ENCODE measurements around the gene AMPD3. TPM values are rescaled to one million over a fixed set of nuclear protein-coding genes. Genes with fewer than 3 reads are reported as not detected.

Gene AMPD3
- total and polyA plus RNA-seq, 4 donors = 3.8 to 29.0 (median 24.2) TPM

DNA sequence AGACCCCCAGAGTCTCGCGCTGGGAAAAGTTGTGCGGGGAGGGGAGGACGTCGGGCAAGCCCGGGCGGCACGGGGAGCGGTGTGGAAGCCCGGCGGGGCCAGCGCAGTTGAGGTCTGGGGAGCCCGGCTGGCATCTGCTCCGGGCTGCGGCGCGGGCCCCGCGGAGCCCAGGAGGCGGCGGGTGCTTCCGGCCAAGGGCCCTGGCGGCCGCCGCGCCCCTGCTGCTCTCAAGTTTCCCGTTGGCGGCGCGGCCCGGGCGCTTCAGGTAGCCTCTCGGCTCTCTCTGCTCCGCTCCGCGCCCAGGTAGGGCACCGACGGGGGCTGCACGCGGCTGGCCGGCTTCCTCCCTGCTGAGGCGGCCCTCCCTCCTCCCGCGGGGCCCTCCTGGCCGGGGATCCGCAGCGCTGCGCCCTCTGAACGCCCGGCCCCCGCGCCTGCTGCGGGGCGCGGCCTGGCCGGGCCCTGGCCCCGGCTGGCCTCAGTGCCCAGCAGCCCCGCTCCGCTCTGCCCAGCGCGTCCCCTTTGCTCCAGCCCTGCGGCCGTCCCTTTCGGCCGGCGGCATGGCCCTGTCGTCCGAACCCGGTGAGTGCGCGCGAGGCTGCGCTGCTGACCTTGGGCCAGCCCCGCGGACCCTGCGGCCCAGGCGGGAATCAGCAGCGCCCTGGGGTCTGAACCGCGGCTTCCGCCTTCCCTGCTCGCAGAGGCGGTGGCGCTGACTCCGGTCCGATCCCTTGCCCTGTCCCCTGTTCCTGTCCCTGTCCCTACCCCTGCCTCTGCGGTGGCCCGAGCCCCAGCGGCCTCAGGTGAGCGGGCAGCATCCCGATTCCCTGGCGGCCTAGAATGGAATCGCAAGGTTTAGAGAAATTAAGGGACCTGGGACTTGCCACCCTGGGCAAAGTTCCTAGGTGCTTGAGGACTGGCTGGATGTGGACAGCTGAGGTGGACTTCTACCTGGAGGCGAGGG is 4.3 kb upstream of the AMPD3 start:
- Histone ChIP-seq H3K4me3 (peak overlapping the region; percentile 42), H3K27ac (ENCODE audit: low read depth in 1 of 2, low read length in 1 of 2) (peak overlapping the region in 1 of 2 donors; percentile 68), H3K9ac (ENCODE audit: insufficient read depth in 1 of 2, low read length in 2 of 2) (peak overlapping the region; percentile 0 to 29), H3K9me3 (ENCODE audit: control insufficient read depth in 4 of 4, insufficient read depth in 3 of 4, low read length in 3 of 4) (no peaks in the 10 kb centered on the region), H3K4me1 (ENCODE audit: control insufficient read depth in 5 of 5, insufficient read depth in 5 of 5, low read length in 5 of 5) (peaks cover 0 to 11% (median 3%) of the 10 kb centered on the region in 5 donors), H3K36me3 (ENCODE audit: control insufficient read depth in 4 of 4, insufficient read depth in 4 of 4, low read length in 4 of 4) (no peaks in the 10 kb centered on the region), H3K27me3 (ENCODE audit: control insufficient read depth in 3 of 3, insufficient read depth in 3 of 3, low read length in 2 of 3) (peaks cover 0 to 10% (median 5%) of the 10 kb centered on the region in 3 donors)
- TF ChIP-seq, protein P1, sequence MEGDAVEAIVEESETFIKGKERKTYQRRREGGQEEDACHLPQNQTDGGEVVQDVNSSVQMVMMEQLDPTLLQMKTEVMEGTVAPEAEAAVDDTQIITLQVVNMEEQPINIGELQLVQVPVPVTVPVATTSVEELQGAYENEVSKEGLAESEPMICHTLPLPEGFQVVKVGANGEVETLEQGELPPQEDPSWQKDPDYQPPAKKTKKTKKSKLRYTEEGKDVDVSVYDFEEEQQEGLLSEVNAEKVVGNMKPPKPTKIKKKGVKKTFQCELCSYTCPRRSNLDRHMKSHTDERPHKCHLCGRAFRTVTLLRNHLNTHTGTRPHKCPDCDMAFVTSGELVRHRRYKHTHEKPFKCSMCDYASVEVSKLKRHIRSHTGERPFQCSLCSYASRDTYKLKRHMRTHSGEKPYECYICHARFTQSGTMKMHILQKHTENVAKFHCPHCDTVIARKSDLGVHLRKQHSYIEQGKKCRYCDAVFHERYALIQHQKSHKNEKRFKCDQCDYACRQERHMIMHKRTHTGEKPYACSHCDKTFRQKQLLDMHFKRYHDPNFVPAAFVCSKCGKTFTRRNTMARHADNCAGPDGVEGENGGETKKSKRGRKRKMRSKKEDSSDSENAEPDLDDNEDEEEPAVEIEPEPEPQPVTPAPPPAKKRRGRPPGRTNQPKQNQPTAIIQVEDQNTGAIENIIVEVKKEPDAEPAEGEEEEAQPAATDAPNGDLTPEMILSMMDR (IDR thresholded peaks at IDR 0.05; ENCODE audit: control extremely low read depth, extremely low read depth) = no peak
- ATAC-seq (ENCODE audit: insufficient read depth, low FRiP score) (peak; percentile 76), DNase-seq (peak; percentile 40 to 65 (median 50))
- 3 to 6% methylated on average over 61 to 94 of the region's 94 CpGs for WGBS, 2 donors

DNA sequence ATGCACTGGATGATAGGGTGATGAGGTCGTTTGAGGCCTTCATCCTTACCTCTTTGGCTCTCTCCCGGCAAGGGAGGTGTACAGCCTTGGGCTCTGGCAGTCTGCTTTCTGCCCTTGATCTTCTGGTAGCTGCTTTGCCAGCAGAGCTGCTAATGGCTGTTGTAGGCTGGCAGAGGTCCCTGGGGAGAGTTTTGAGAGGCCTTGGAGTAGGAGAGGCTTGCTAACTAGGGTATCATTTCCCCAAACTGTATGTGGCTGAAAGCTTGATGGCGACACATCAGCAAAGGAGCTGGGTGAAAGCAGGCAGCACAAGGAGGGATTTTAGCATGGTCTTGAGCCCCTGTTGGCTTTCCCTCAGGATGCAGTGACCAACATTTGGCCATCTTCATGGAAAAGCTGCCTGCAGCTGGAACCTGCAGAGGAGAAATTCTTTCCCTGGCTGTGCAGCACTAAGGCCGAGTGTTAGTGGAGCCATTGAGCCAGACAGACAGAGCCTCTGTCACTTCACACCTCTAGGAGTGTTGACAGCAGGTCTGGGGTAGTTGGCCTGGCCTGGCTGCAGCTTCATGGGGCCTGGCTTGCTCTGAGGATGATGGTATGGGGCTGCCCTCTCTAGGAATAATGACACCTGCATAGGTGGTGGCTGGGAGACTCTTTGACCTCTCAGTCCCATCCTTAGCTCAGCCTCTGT is 3.5 kb upstream of the AMPD3 start:
- TF ChIP-seq, protein P1 (IDR thresholded peaks at IDR 0.05; ENCODE audit: control extremely low read depth, extremely low read depth) = no peak
- H3K9ac ChIP-seq (ENCODE audit: insufficient read depth in 1 of 2, low read length in 2 of 2) = peak overlapping the region; percentile 0 to 29
- peak in 1 of 3 donors; percentile 6 for DNase-seq
- H3K4me3 ChIP-seq = no peak overlapping the region
- H3K27me3 ChIP-seq (ENCODE audit: control insufficient read depth in 3 of 3, insufficient read depth in 3 of 3, low read length in 2 of 3) = peaks cover 0 to 10% (median 5%) of the 10 kb centered on the region in 3 donors
- no peaks in the 10 kb centered on the region for H3K36me3 ChIP-seq (ENCODE audit: control insufficient read depth in 4 of 4, insufficient read depth in 4 of 4, low read length in 4 of 4)
- peaks cover 0 to 16% (median 3%) of the 10 kb centered on the region in 5 donors for H3K4me1 ChIP-seq (ENCODE audit: control insufficient read depth in 5 of 5, insufficient read depth in 5 of 5, low read length in 5 of 5)
- ATAC-seq (ENCODE audit: insufficient read depth, low FRiP score) = no peak
- peak overlapping the region in 1 of 2 donors; percentile 68 for H3K27ac ChIP-seq (ENCODE audit: low read depth in 1 of 2, low read length in 1 of 2)
- no peaks in the 10 kb centered on the region for H3K9me3 ChIP-seq (ENCODE audit: control insufficient read depth in 4 of 4, insufficient read depth in 3 of 4, low read length in 3 of 4)
- 60 to 62% methylated on average over 4 of the region's 4 CpGs for WGBS, 2 donors

DNA sequence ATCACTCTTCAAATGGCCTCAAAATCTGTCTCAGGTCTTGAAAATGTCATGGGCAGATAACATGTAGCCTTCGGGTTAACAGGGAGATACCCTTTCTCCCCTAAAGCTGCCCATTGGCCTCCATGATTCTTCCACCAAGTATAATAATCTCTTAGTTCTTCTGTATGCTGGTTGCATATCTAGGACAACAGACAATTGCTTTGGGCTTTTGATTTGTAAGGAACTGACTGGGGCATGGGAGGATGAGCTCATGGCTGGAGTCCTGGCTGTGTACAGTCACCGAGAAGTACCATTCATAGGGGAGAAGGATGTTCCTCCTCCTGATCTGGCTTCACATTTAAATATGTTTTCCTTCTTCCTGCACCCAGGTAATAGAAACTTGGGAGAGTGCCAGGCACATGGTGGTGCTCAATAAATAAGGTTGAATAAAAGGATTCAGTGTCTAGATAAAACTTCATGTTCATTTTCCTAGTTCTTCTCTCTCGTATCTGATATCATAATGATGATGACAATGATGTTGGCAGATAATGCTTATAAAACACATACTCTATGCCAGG is 2.8 kb upstream of the AMPD3 start:
- no peak overlapping the region for H3K27ac ChIP-seq (ENCODE audit: low read depth in 1 of 2, low read length in 1 of 2)
- peaks cover 0 to 16% (median 3%) of the 10 kb centered on the region in 5 donors for H3K4me1 ChIP-seq (ENCODE audit: control insufficient read depth in 5 of 5, insufficient read depth in 5 of 5, low read length in 5 of 5)
- ATAC-seq (ENCODE audit: insufficient read depth, low FRiP score) = no peak
- no peaks in the 10 kb centered on the region for H3K9me3 ChIP-seq (ENCODE audit: control insufficient read depth in 4 of 4, insufficient read depth in 3 of 4, low read length in 3 of 4)
- H3K9ac ChIP-seq (ENCODE audit: insufficient read depth in 1 of 2, low read length in 2 of 2) = no peak overlapping the region
- WGBS, 2 donors = 85 to 93% methylated on average over 3 of the region's 3 CpGs
- no peaks in the 10 kb centered on the region for H3K36me3 ChIP-seq (ENCODE audit: control insufficient read depth in 4 of 4, insufficient read depth in 4 of 4, low read length in 4 of 4)
- TF ChIP-seq, protein P1 (IDR thresholded peaks at IDR 0.05; ENCODE audit: control extremely low read depth, extremely low read depth) = no peak
- H3K27me3 ChIP-seq (ENCODE audit: control insufficient read depth in 3 of 3, insufficient read depth in 3 of 3, low read length in 2 of 3) = peaks cover 0 to 10% (median 5%) of the 10 kb centered on the region in 3 donors
- no peak for DNase-seq
- no peak overlapping the region for H3K4me3 ChIP-seq
